Panc1 (cell line): ENCODE results near the gene CCDC192.

Experiments used
- POLR2AphosphoS5 ChIP-seq: IDR thresholded peaks from 2 replicates; pipeline ENCODE4 v1.6.1; 2012; ENCODE audit warnings: mild to moderate bottlenecking, low read depth, low read length, moderate library complexity
- SIN3A ChIP-seq: IDR thresholded peaks from 2 replicates; pipeline ENCODE4 v1.6.1; 2012; ENCODE audit warnings: low read depth, mild to moderate bottlenecking, low read length, moderate library complexity, borderline replicate concordance; ENCODE audit not compliant: insufficient read depth
- TCF7L2 ChIP-seq: IDR thresholded peaks from 2 replicates; pipeline ENCODE4 v1.6.1; 2011; ENCODE audit warnings: mild to moderate bottlenecking, low read depth, low read length, inconsistent platforms
- TF ChIP-seq, protein P1 (sequence below): fragments of 450-650 bp; IDR thresholded peaks from 2 replicates; pipeline ENCODE4 v1.5.1; 2017; ENCODE audit warnings: mild to moderate bottlenecking

DNA sequence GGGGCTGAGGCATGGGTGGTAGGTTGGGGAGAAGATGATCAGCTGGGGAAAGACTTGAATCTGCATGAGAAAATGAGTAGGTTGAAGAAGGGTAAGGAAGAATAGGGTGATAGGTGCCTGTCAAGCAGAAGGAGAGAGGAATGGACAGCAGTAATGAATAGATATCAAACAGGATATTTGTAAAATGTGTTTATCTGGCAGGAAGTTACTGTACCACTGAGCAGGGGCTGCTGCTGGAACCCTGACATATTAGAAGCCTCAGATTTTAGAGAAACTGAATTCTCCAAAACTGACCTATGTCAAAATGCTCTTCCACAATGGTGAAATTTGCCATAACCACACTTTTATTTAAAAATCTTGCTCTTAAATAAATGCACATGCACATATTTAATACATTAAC is 41.0 kb downstream of the CCDC192 start:
- TF ChIP-seq, protein P1, sequence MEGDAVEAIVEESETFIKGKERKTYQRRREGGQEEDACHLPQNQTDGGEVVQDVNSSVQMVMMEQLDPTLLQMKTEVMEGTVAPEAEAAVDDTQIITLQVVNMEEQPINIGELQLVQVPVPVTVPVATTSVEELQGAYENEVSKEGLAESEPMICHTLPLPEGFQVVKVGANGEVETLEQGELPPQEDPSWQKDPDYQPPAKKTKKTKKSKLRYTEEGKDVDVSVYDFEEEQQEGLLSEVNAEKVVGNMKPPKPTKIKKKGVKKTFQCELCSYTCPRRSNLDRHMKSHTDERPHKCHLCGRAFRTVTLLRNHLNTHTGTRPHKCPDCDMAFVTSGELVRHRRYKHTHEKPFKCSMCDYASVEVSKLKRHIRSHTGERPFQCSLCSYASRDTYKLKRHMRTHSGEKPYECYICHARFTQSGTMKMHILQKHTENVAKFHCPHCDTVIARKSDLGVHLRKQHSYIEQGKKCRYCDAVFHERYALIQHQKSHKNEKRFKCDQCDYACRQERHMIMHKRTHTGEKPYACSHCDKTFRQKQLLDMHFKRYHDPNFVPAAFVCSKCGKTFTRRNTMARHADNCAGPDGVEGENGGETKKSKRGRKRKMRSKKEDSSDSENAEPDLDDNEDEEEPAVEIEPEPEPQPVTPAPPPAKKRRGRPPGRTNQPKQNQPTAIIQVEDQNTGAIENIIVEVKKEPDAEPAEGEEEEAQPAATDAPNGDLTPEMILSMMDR, result no peak
- TF ChIP-seq POLR2AphosphoS5 (no peak), TCF7L2 (no peak), SIN3A (no peak)
